OCI-LY3 (cell line): ENCODE data around the gene FAM76A.
"Not testable (repeated sequence)": the region's sequence is repeated elsewhere in the genome, so short reads cannot be mapped to it uniquely, and the experiment has no call there.

Experiments used
- H2AFZ ChIP-seq: fragments of 200-600, 300-600 bp; shearing (Covaris generic); 2 replicates; pipeline ENCODE4 v1.6.0; 2014; ENCODE audit warnings: antibody characterized with exemption, low read depth, low read length
- H3K27ac ChIP-seq: fragments of 200-600, 300-600 bp; sonication (generic); 2 replicates; pipeline ENCODE4 v1.5.1; 2014; ENCODE audit warnings: mild to moderate bottlenecking, low read length, moderate library complexity, mixed read lengths
- H3K27me3 ChIP-seq: fragments of 200-600, 300-600 bp; sonication (generic); 2 replicates; pipeline ENCODE4 v1.6.1; 2014; ENCODE audit warnings: low read depth, low read length, mixed read lengths
- H3K36me3 ChIP-seq: fragments of 200-600, 300-600 bp; sonication (generic); replicated peaks from 2 replicates; pipeline ENCODE3; 2014; ENCODE audit warnings: low read depth, low read length, mixed read lengths
- H3K4me1 ChIP-seq: fragments of 300-600, 200-600 bp; sonication (generic); 2 replicates; pipeline ENCODE4 v1.6.1; 2014; ENCODE audit warnings: low read length, mixed read lengths
- H3K4me2 ChIP-seq: fragments of 200-600, 300-600 bp; sonication (generic); 2 replicates; pipeline ENCODE4 v1.6.1; 2014; ENCODE audit warnings: low read length, mixed read lengths
- H3K4me3 ChIP-seq: fragments of 300-600, 200-600 bp; sonication (generic); 2 replicates; pipeline ENCODE4 v1.5.1; 2014; ENCODE audit warnings: antibody characterized with exemption, mild to moderate bottlenecking, low read length, moderate library complexity
- H3K79me2 ChIP-seq: fragments of 300-600, 200-600 bp; shearing (Covaris generic); 2 replicates; pipeline ENCODE4 v1.6.1; 2014; ENCODE audit warnings: mild to moderate bottlenecking, low read length, mixed read lengths
- H3K9ac ChIP-seq: fragments of 300-600, 200-600 bp; shearing (Covaris generic); 2 replicates; pipeline ENCODE4 v1.6.0; 2014; ENCODE audit warnings: mild to moderate bottlenecking, low read length, moderate library complexity
- H3K9me3 ChIP-seq: fragments of 200-600, 300-600 bp; shearing (Covaris generic); 2 replicates; pipeline ENCODE4 v1.6.1; 2014; ENCODE audit warnings: low read length, mixed read lengths; ENCODE audit not compliant: insufficient read depth
- H4K20me1 ChIP-seq: fragments of 200-600, 300-600 bp; sonication (generic); 2 replicates; pipeline ENCODE4 v1.6.1; 2016; ENCODE audit warnings: low read length, mixed read lengths; ENCODE audit not compliant: insufficient read depth
- CTCF ChIP-seq: fragments of 200-600, 300-600 bp; sonication (generic); IDR thresholded peaks from 2 replicates; pipeline ENCODE4 v1.5.1; 2014; ENCODE audit warnings: antibody characterized with exemption, low read length, low read depth
- EZH2phosphoT487 ChIP-seq: fragments of 200-600 bp; shearing (Covaris generic); IDR thresholded peaks from 2 replicates; pipeline ENCODE4 v1.6.1; 2018; ENCODE audit warnings: antibody characterized with exemption, mixed run types, low read depth

The FAM76A gene

GRCh38 chr1:27787895-27788294 is 62.1 kb downstream of the FAM76A start:
- H3K9ac ChIP-seq: no peak overlapping the region
- no peak overlapping the region for H2AFZ ChIP-seq
- H3K27me3 ChIP-seq: no peaks in the 10 kb centered on the region
- peaks cover 9% of the 10 kb centered on the region for H3K36me3 ChIP-seq
- no peaks in the 10 kb centered on the region for H3K4me1 ChIP-seq
- TF ChIP-seq EZH2phosphoT487 (no peak), CTCF (no peak)
- H3K4me3 ChIP-seq: no peak overlapping the region
- no peaks in the 10 kb centered on the region for H4K20me1 ChIP-seq
- no peak overlapping the region for H3K4me2 ChIP-seq
- H3K79me2 ChIP-seq: peaks cover 21% of the 10 kb centered on the region
- H3K27ac ChIP-seq: no peak overlapping the region
- no peaks in the 10 kb centered on the region for H3K9me3 ChIP-seq

GRCh38 chr1:27789540-27790041 is 63.8 kb downstream of the FAM76A start:
- H4K20me1 ChIP-seq: no peaks in the 10 kb centered on the region
- TF ChIP-seq CTCF (no peak), EZH2phosphoT487 (no peak)
- no peak overlapping the region for H2AFZ ChIP-seq
- H3K79me2 ChIP-seq: peaks cover 17% of the 10 kb centered on the region
- no peak overlapping the region for H3K4me2 ChIP-seq
- H3K4me1 ChIP-seq: no peaks in the 10 kb centered on the region
- H3K9me3 ChIP-seq: no peaks in the 10 kb centered on the region
- H3K9ac ChIP-seq: no peak overlapping the region
- no peak overlapping the region for H3K4me3 ChIP-seq
- H3K27ac ChIP-seq: no peak overlapping the region
- H3K36me3 ChIP-seq: peaks cover 12% of the 10 kb centered on the region
- no peaks in the 10 kb centered on the region for H3K27me3 ChIP-seq

GRCh38 chr1:27790270-27790669 is 64.5 kb downstream of the FAM76A start:
- not testable (repeated sequence) for H3K9ac ChIP-seq, H2AFZ ChIP-seq, H4K20me1 ChIP-seq, H3K4me1 ChIP-seq, H3K4me2 ChIP-seq, H3K27me3 ChIP-seq, H3K4me3 ChIP-seq, H3K27ac ChIP-seq, H3K9me3 ChIP-seq
- peaks cover 14% of the 10 kb centered on the region for H3K79me2 ChIP-seq
- peaks cover 12% of the 10 kb centered on the region for H3K36me3 ChIP-seq

- no peak overlapping the region for H3K4me2 ChIP-seq
- H3K27me3 ChIP-seq: no peaks in the 10 kb centered on the region
- H3K27ac ChIP-seq: no peak overlapping the region
- H3K9me3 ChIP-seq: no peaks in the 10 kb centered on the region
- peaks cover 5% of the 10 kb centered on the region for H3K4me1 ChIP-seq
- no peaks in the 10 kb centered on the region for H4K20me1 ChIP-seq
- TF ChIP-seq EZH2phosphoT487: no peak
- no peak overlapping the region for H2AFZ ChIP-seq
- no peaks in the 10 kb centered on the region for H3K79me2 ChIP-seq
- no peak overlapping the region for H3K9ac ChIP-seq
- peaks cover 9% of the 10 kb centered on the region for H3K36me3 ChIP-seq
- no peak overlapping the region for H3K4me3 ChIP-seq
Observed at GRCh38 chr1:27795601-27796000, 69.8 kb downstream of the FAM76A start.

- Histone ChIP-seq H3K79me2 (no peaks in the 10 kb centered on the region), H3K4me1 (no peaks in the 10 kb centered on the region), H3K9ac (no peak overlapping the region), H3K9me3 (no peaks in the 10 kb centered on the region), H2AFZ (no peak overlapping the region), H3K36me3 (peaks cover 14% of the 10 kb centered on the region), H3K4me2 (no peak overlapping the region), H3K27me3 (no peaks in the 10 kb centered on the region), H3K4me3 (no peak overlapping the region), H4K20me1 (no peaks in the 10 kb centered on the region), H3K27ac (no peak overlapping the region)
- TF ChIP-seq CTCF (no peak), EZH2phosphoT487 (no peak)
Observed at GRCh38 chr1:27804791-27805190, 79.0 kb downstream of the FAM76A start.
